Peyer's patch (tissue), 4 donors: ENCODE measurements around the gene ETS2.

Experiments
- CTCF ChIP-seq, 6 experiments: fragments of 450-650 bp in 4 of 6; fragments of 200-600 bp in 2 of 6; sonication (generic) in 1 of 6; IDR thresholded peaks; one replicate each; pipeline ENCODE4 v1.5.1; 2017 to 2019; ENCODE audit warnings: antibody characterized with exemption in 6 of 6, mild to moderate bottlenecking in 3 of 6, moderate library complexity in 1 of 6
- POLR2A ChIP-seq, 2 donors: fragments of 450-650 bp; IDR thresholded peaks; one replicate each; pipeline ENCODE4 v1.5.1; 2017; ENCODE audit warnings: antibody characterized with exemption in 2 of 2, mild to moderate bottlenecking in 2 of 2, moderate library complexity in 2 of 2

- no peak for TF ChIP-seq CTCF (IDR thresholded peaks at IDR 0.05)
- TF ChIP-seq POLR2A (IDR thresholded peaks at IDR 0.05): no peak
Measured at GRCh38 chr21:38789275-38789674, 16.5 kb upstream of the ETS2 start.
